Panc1 (cell line): ENCODE data around the gene ACSS1. TPM values are rescaled to one million over a fixed set of nuclear protein-coding genes. Genes with fewer than 3 reads are reported as not detected.

ENCODE experiments used
- ATAC-seq: fragments of 200-7000 bp; cut with Tn5 transposase; 2 replicates; pipeline ENCODE4 v1.9.1; 2020; ENCODE audit warnings: mild to moderate bottlenecking, moderate library complexity
- BruUV-seq: library from RNA; stranded (reverse); fragments of 400-500 nt; replicated peaks from 2 replicates; lab custom pipeline; 2021; lab: Mats Ljungman, UMichigan
- CTCF ChIA-PET: fragments of 300-600 bp; sonication (Branson Sonifier 250); formaldehyde crosslinking; loops from one replicate; lab custom pipeline; 2022; ENCODE audit warnings: antibody characterized with exemption; lab: Charles Lee
- POLR2A ChIA-PET: fragments of 300-600 bp; sonication (Branson Sonifier 250); formaldehyde crosslinking; loops from one replicate; lab custom pipeline; 2022; ENCODE audit warnings: antibody characterized with exemption; lab: Charles Lee
- DNase-seq: peaks from one replicate; pipeline ENCODE4 v3.0.0-alpha.2; 2010; ENCODE audit warnings: low read depth, low spot score
- H3K27ac ChIP-seq: 2 replicates; pipeline ENCODE4 v1.5.1; 2011; ENCODE audit warnings: mild to moderate bottlenecking, low read length, inconsistent platforms
- H3K27me3 ChIP-seq: fragments of 200-500 bp; sonication (Bioruptor generic); 2 replicates; pipeline ENCODE4 v1.6.0; 2014; ENCODE audit warnings: low read length, inconsistent platforms; ENCODE audit not compliant: control insufficient read depth, insufficient read depth
- H3K36me3 ChIP-seq: fragments of 200-500 bp; sonication (Bioruptor generic); 2 replicates; pipeline ENCODE4 v1.5.1; 2014; ENCODE audit warnings: inconsistent platforms, mild to moderate bottlenecking, low read length, moderate library complexity; ENCODE audit not compliant: control insufficient read depth, insufficient read depth
- H3K4me1 ChIP-seq: 2 replicates; pipeline ENCODE4 v1.5.1; 2011; ENCODE audit warnings: inconsistent platforms, mild to moderate bottlenecking, low read length, moderate library complexity; ENCODE audit not compliant: control insufficient read depth, insufficient read depth
- H3K4me3 ChIP-seq, 2 experiments: 2 replicates each; pipeline ENCODE4 v1.5.1; 2011 to 2012; ENCODE audit warnings: low read depth in 2 of 2, low read length in 2 of 2, mild to moderate bottlenecking in 2 of 2, inconsistent platforms in 1 of 2, moderate library complexity in 1 of 2
- H3K9me3 ChIP-seq: fragments of 200-500 bp; sonication (Bioruptor generic); 2 replicates; pipeline ENCODE4 v1.5.1; 2014; ENCODE audit warnings: low read depth, mild to moderate bottlenecking, inconsistent platforms, low read length, moderate library complexity; ENCODE audit not compliant: control insufficient read depth, insufficient read depth
- CTCF ChIP-seq: fragments of 450-650 bp; IDR thresholded peaks from 2 replicates; pipeline ENCODE4 v1.5.1; 2017; ENCODE audit warnings: mild to moderate bottlenecking
- POLR2AphosphoS5 ChIP-seq: IDR thresholded peaks from 2 replicates; pipeline ENCODE4 v1.6.1; 2012; ENCODE audit warnings: mild to moderate bottlenecking, low read depth, low read length, moderate library complexity
- REST ChIP-seq, 2 experiments: IDR thresholded peaks; 2 replicates each; pipeline ENCODE4 v1.6.1; 2011 to 2012; ENCODE audit warnings: low read depth in 2 of 2, control low read depth in 1 of 2, low read length in 1 of 2, mild to moderate bottlenecking in 1 of 2, moderate library complexity in 1 of 2; ENCODE audit not compliant: insufficient read depth in 1 of 2
- SIN3A ChIP-seq: IDR thresholded peaks from 2 replicates; pipeline ENCODE4 v1.6.1; 2012; ENCODE audit warnings: low read depth, mild to moderate bottlenecking, low read length, moderate library complexity, borderline replicate concordance; ENCODE audit not compliant: insufficient read depth
- TCF7L2 ChIP-seq: IDR thresholded peaks from 2 replicates; pipeline ENCODE4 v1.6.1; 2011; ENCODE audit warnings: mild to moderate bottlenecking, low read depth, low read length, inconsistent platforms
- in situ Hi-C: cut with HindIII; loops from 2 replicates; pipeline ENCODE4 v1.10.0; 2016; ENCODE audit warnings: low sequenced_read_pairs, low pct_unique_long_range_greater_than_20kb
- intact Hi-C: fragments of 100-400 bp; cut with micrococcal nuclease; formaldehyde crosslinking; loops from one replicate; pipeline ENCODE4 v1.10.0; 2022; ENCODE audit not compliant: unreplicated experiment
- total RNA-seq: library from RNA; stranded (reverse); gene quantifications from one replicate; pipeline ENCODE4 v1.2.1, GENCODE V29; 2021; ENCODE audit not compliant: unreplicated experiment

ACSS1 gene
- total RNA-seq, 1 experiment from 2014 or later, result 32.2 TPM

GRCh38 chr20:25018425-25018824 lies 39.5 kb downstream of the ACSS1 start:
- in situ Hi-C loops (no loop called here), intact Hi-C loops (no loop called here)
- POLR2A ChIA-PET, result no interaction called here

GRCh38 chr20:25017257-25017803 lies 40.6 kb downstream of the ACSS1 start:
- no peak for TF ChIP-seq CTCF
- no peak for TF ChIP-seq REST (IDR thresholded peaks at IDR 0.05; ENCODE audit: insufficient read depth in 1 of 2, low read depth in 2 of 2, low read length in 1 of 2)
- TF ChIP-seq SIN3A, result no peak
- TF ChIP-seq TCF7L2, result no peak
- no peak for TF ChIP-seq POLR2AphosphoS5

More at GRCh38 chr20:25018425-25018824, 39.5 kb downstream of the ACSS1 start:
- no peak for DNase-seq
- ATAC-seq, result no peak
- no peak overlapping the region for H3K27ac ChIP-seq
- no peak overlapping the region for H3K4me3 ChIP-seq
- CTCF ChIA-PET, result no interaction called here
- no peaks in the 10 kb centered on the region for H3K36me3 ChIP-seq
- no peaks in the 10 kb centered on the region; the same call in 1 of the 2 replicates for H3K4me1 ChIP-seq
- BruUV-seq, result no TSS peak
- H3K9me3 ChIP-seq, result no peaks in the 10 kb centered on the region
- H3K27me3 ChIP-seq, result no peaks in the 10 kb centered on the region
- TF ChIP-seq POLR2AphosphoS5 (no peak), CTCF (no peak), REST (IDR thresholded peaks at IDR 0.05; ENCODE audit: insufficient read depth in 1 of 2, low read depth in 2 of 2, low read length in 1 of 2) (no peak), SIN3A (no peak), TCF7L2 (no peak)

More at GRCh38 chr20:25017257-25017803, 40.6 kb downstream of the ACSS1 start:
- in situ Hi-C loops (no loop called here), intact Hi-C loops (no loop called here)
- no peak for DNase-seq
- no peaks in the 10 kb centered on the region; the same call in 1 of the 2 replicates for H3K4me1 ChIP-seq
- H3K27me3 ChIP-seq, result no peaks in the 10 kb centered on the region
- H3K4me3 ChIP-seq, result no peak overlapping the region
- POLR2A ChIA-PET, result no interaction called here
- H3K9me3 ChIP-seq, result no peaks in the 10 kb centered on the region
- H3K27ac ChIP-seq, result no peak overlapping the region
- H3K36me3 ChIP-seq, result no peaks in the 10 kb centered on the region
- no TSS peak for BruUV-seq
- ATAC-seq, result no peak
- CTCF ChIA-PET, result no interaction called here
